SKM-1 (cell line): Measurements from ENCODE around the gene POGLUT3.

ENCODE experiments used
- DNase-seq: peaks from one replicate; lab custom pipeline; 2025; ENCODE audit not compliant: unreplicated experiment; lab: John Stamatoyannopoulos, UW

Gene POGLUT3, protein sequence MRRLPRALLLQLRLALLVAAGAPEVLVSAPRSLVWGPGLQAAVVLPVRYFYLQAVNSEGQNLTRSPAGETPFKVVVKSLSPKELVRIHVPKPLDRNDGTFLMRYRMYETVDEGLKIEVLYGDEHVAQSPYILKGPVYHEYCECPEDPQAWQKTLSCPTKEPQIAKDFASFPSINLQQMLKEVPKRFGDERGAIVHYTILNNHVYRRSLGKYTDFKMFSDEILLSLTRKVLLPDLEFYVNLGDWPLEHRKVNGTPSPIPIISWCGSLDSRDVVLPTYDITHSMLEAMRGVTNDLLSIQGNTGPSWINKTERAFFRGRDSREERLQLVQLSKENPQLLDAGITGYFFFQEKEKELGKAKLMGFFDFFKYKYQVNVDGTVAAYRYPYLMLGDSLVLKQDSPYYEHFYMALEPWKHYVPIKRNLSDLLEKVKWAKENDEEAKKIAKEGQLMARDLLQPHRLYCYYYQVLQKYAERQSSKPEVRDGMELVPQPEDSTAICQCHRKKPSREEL

DNA sequence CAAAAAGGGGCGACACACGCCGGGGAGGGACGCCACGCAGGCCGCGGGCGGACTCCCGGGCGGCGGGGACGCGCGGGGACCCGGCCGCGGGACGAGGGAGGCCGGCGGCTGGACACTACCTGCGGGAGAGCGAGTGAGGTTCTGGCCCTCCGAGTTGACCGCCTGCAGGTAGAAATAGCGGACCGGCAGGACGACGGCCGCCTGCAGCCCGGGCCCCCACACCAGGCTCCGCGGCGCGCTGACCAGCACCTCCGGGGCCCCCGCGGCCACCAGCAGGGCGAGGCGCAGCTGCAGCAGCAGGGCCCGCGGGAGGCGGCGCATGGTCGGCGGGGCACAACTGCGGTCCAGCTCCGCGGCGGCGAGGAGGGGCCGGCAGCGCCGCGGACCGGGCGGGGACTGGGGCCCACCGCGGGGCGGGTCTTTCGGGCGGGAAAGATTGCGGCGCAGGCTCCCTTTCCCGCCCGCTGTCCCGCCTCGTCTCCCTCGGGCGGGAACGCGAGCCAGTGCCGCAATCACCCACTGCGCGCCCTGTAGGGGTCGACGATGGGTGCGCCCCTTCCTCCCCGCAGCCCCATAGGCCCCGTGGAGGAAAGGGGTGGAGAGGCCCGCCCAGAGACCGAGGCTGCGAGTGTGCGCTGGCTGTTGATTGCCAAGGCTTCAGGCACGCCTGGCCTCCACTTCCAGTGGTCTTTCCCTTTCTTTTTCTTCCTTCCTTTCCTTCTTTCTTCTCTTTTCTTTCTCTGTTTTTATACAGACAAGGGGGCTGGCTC, at the start of gene POGLUT3:
TSS of gene POGLUT3 (minus strand) at position 339 of the 770 bp plus-strand sequence. CDS start at position 321, 18 bp downstream.
- DNase-seq, result peak; percentile 52

DNA sequence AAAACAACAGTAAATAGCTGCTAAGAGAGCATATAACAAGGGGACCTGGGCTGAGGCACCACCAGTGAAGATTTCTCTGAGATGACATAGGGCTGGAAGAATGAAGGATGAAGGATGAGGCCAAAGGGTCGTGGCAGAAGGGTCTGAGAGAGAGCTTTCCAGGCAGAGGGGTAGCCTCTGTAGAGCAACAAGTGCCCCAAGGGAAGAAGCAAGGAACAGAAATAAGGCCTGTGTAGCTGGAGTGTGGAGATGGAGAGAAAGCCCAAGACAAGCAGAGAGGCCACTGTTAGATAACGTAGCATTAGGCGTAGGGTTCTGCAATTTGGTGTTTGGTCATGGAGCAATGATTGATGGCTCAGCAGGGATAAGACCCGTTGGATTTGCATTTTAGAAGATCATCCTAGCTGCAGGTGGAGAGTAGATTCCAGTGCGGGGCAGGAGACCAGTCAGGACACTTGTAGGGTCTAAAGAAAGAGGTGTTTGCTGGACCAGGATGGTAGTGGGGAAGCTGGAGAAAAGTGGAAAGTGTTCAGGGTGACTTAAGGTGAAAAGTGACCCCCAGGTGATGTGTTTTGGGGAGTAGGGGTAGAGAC, 47.8 kb upstream of the POGLUT3 start:
- DNase-seq, result no peak

DNA sequence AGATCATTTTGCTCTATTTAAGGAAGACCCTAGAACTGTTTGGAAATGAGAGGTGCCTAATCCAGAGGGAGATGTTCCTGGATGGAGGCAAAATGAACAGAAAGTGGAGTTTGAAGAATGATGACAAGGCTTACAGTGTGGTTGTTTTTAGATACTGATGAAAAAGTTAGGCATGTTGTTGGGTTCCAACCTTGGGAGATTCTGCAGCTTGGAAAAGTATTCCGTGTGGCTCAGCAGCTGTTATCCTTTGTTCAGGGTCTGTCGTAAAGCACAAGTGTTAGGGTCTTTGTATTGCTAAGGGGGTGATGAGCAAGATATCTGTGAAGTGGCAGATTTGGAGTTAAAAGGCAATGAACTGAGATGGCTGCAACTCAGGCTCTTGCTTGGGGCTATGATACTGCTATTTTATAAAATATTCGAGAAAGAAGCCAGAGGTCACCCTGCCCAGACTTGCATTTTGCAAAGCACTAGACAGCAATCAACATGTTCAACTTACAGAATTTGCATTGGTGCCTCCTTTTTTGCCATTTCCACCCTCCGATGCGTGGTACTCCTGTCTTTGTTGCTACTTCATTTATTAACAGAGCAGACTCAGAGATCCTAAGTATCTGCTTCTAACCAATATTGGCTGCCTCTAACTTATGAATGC, 45.3 kb upstream of the POGLUT3 start:
- DNase-seq, result no peak

DNA sequence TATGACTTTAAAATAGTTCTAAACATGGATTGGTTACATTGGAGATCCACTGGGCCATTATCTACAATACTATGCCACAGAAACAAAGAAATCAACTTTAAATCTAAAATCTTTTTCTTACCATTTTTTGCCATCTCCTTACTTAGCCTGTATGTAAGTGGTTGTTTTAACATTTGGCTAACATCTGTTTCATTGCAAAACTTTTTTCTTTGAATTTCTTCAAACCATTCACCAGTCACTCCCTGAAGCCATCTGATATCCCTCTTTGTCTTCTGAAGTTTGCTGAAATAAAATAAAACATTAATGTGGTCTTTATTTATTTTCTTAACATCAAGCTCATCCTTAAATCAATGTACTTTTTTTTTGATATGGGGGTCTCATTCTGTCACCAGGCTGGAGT, 43.3 kb upstream of the POGLUT3 start:
- no peak for DNase-seq

DNA sequence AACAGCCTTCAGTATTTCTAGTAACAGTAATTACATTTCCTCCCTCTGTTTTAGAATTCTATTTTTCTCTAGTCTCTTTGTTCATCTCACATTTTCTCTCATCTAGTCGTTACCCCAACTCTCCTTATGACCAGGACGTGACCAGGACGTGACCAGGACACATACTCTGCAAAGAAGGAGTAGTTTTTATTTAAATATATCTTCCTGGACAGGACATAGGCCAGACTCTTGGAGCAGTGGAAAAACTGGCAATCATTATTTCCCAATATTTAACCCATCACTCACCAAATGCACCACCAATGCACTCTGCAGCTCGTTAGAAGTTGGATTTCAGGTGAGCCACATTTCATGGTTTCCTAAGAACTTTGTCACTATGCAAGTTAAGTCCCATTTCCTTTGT, 40.3 kb upstream of the POGLUT3 start:
- DNase-seq, result no peak

DNA sequence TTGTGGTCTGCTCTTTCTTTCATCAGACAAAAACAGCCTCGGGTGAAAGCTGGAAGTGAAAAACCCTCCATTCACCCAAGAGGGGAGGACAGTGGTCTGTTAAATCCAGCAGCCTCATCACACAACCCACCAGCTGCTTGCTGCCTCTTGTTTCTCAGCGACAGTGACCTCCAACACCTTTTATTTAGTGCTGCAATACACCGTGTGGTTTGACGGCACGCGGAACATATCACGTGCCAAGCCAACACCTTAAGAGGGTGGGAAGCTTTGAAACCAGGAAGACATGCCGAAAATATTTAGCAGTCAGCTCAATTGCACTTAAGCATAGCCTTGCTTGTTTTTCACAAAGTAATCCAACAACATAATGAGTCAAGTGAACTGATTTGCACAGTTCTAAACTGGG, 39.8 kb upstream of the POGLUT3 start:
- DNase-seq, result no peak

DNA sequence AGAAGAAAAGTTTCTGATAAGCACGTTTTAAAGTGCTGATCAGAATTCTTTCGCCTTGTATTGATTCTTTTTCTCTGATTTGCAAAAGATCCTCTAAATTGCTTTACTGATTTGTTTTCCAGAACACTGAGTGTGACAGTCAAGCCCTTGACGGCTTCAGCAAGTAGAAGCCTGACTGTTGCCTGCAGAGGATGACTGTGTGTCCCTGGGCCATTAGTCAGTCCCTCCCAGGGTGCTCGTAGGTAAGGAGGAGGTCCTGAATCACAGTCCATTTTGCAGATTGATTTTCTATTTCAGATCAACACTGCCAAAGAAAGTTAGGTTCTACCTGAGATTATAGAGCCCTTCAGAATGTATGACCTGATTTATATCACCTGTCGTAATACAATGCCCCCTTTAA, 38.6 kb upstream of the POGLUT3 start:
- no peak for DNase-seq

DNA sequence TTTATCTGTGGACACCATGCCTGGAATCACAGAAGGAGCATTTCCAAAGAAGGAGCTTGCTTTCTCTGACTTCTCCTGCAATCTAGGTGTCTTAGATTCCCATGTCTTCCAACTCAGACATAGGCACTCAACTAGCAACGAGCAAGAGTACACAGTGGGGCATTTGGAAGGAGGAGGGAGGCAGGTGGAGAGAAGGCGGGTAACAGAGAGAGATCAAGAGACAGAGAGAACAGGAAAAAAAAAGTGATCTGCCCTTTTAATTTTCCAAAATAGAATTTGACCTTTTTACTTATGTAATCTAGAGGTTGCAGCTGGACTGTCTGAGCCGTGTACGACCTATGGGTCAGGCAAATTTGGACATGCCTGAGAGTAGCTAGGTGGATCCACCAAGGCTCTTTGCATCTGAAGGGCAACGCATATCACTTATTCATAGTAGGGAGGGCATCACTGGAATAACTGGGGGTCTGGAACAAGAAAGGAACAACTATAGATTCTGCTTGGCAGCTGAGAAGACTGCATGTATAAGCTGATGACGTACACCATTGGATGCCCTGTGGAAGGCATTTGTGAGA, 37.3 kb upstream of the POGLUT3 start:
- no peak for DNase-seq

DNA sequence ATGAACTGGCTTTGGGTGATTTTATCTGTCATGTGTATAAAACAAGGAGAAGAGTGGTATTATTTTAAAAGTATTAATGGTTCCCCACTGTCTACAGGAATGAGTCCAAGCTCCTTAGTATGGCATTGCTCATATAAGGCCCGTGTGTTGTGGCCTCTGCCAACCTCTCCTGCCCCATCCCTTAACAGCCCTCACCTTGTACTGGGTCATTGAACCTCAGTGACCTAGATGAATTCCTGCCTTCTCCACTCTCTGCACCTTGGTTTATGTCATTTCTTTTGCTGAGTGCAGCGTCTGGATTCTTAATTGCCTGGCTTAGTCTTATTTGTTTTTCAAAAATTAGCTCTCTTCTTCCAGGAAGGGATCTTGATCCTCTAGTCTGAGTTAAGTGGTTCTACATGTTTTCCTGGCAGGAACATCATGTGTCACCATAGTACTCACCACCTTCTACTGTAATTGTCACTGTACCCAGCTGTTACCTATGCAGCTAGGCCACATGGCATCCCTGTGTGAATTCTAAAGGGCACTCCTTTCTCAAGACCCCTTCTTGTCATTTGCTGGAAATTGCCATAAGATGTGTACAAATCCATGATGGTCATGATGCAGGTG, 36.2 kb upstream of the POGLUT3 start:
- DNase-seq, result no peak

DNA sequence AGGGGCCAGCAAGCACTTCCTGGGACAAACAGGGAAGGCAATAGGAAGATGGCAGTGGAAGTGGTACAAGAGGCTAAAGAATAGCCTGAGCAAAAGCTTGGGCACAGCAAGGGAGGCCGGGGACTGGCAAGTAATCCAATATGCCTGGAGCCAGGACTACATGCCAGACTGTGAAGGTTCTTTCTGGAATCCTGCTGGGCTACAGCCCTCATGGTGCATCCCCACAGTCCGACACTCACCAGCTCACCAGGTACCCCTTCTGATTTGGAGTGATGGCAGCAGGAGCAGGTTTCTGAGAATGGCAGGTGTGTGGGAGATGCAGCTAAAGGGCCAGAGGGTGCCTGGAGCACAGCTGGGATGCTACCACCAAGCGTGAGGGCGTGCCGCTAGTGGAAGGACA, 32.2 kb upstream of the POGLUT3 start:
- no peak for DNase-seq

DNA sequence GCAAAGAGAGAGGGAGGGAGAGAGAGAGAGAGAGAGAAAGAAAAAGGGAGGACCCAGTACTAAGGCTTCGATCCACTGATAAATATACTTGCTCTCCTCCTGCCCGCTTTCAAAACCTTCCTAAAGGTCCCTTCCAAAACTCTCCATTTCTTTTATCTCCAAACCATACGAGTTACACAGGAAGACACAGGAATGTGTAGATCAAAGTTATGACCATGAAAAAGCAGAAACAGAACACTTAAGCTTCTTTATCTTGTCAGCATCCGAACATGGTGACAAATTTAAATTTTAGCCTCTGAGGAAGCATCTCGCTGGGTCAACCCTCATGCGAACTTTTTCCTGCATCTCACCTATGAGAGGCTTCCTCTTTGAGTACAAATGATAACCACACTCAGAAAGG, 29.2 kb upstream of the POGLUT3 start:
- DNase-seq, result no peak

DNA sequence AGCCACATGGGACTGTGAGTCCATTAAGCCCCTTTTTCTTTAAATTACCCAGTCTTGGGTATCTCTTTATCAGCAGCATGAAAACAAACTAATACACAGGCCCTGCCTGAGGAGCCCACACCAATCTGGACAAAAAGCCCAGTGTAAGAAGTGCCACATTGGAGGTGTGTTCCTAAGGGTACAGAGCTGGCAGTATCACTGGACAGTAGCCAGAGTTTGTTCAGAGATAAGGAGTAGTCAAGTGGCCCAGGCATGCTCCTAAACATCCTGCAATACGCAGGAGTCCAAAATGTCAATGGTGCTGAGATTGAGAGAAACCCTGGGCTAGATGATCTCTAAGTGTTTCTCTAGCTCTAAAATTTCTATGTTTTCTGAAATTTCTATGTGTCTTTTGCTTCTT, 27.0 kb upstream of the POGLUT3 start:
- no peak for DNase-seq

DNA sequence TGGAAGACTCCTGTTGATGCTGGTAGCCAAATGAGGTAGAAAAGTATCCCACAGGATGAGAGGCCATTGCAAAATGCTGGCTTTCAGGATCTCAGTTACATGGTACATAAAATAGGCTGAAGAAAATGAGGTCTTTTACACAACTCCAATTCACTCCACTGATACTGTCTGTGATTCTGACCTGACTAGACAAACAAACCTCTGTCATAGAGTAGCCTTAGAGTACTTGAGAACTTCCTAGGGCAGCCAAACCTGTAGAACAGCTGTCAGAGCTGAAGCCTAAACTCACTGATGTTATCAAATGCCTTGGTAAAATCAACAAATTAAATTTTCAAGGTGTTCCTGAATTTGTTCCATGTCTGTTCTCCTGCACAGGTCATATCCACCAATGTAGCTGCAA, 26.2 kb upstream of the POGLUT3 start:
- DNase-seq, result no peak

DNA sequence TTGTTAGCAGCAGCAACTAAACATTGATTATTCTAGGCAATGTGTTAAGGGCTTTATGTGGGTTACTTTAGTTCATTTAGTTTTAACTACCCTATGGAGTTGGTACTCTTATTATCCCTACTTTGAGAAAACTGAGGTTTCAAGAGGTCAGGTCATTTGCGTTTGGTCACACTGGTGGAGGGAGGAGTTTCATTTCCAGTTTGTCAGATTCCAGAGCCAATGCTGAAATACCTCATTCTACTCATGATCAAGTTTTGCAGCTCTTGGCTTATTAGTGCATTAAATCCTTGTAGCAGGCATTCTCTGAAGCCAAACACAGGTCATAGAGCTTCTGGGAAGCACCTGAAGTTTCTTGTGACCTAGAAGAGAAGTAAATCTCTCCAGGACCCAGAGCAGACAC, 24.1 kb upstream of the POGLUT3 start:
- no peak for DNase-seq

DNA sequence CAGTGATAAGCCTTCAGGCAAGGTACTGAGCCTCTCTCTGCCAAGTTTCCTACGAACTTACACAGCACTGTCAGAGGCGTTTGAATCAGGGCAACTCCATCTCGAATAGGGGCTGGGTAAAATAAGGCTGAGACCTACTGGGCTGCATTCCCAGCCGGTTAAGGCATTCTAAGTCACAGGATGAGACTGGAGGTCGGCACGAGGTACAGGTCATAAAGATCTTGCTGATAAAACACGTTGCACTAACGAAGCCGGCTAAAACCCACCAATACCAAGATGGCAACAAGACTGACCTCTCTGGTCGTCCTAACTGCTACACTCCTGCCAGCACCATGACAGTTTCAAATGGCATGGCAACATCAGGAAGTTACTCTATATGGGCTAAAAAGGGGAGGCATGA, 20.4 kb upstream of the POGLUT3 start:
- DNase-seq, result no peak

DNA sequence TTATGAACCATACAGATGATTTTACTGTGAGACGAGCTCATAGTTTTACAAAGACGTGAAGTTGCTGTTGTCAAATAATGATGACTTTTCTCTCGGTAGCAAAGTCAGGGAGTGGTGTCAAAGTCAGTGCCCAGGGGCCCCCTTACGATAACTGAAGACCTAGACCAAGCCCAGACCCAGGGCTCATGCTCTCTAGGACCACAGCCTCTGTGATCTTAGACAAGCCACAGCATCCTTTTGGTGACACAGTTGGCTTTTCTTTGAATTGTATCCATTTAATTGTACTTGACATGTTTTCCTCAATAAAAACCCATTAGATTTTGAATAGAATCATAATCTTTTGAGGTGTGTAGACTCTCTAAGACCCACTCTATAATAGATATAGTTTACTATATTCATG, 17.9 kb upstream of the POGLUT3 start:
- DNase-seq, result no peak

DNA sequence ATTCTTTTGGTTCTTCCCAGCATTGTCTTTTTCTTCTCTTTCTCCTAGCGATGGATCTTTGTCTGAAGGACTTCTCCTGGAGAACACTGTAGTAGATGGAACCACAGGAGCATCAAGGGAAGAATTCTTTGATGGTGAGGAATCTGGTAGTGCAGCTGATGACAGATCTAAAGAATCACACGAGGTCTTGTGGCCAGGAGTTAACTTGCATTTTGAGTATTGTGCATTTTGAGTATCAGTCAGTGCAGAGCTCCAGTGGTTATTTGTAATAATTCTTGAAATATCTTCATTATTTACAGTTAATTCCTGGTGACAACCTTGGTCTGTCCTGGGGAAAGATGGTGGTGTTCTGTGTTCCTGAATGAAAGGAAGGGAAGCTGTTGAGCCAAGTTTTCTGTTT, 14.5 kb upstream of the POGLUT3 start:
- no peak for DNase-seq

DNA sequence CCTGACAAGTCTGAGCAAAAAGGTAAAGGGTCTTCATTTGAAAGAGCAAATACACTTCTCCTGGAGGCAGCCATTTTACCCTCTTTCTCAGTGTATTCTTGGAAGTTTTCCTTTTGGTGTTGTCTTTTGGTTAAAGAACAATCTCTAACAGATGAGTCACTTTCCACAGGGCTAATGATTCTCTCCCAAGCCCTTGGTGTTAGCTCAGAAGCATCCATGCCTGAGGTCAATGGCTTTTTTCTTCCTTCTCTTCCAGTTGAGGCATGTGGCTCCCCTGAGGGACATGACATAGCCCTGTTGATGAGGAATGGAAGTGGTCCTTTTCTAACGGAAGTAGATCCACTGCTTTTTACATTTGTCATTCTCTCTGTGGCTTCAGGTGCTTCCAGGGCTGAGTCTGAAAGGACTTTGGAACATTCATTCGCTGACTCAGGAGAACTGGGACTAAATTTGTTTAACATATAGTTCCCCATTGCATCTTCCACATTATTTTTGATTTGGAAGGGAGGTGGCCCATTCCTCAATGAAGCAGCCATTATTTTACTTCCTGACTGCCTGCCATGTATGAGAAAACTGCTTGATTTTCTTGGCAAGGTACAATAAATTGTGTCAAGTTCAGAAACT, 13.8 kb upstream of the POGLUT3 start:
- no peak for DNase-seq

DNA sequence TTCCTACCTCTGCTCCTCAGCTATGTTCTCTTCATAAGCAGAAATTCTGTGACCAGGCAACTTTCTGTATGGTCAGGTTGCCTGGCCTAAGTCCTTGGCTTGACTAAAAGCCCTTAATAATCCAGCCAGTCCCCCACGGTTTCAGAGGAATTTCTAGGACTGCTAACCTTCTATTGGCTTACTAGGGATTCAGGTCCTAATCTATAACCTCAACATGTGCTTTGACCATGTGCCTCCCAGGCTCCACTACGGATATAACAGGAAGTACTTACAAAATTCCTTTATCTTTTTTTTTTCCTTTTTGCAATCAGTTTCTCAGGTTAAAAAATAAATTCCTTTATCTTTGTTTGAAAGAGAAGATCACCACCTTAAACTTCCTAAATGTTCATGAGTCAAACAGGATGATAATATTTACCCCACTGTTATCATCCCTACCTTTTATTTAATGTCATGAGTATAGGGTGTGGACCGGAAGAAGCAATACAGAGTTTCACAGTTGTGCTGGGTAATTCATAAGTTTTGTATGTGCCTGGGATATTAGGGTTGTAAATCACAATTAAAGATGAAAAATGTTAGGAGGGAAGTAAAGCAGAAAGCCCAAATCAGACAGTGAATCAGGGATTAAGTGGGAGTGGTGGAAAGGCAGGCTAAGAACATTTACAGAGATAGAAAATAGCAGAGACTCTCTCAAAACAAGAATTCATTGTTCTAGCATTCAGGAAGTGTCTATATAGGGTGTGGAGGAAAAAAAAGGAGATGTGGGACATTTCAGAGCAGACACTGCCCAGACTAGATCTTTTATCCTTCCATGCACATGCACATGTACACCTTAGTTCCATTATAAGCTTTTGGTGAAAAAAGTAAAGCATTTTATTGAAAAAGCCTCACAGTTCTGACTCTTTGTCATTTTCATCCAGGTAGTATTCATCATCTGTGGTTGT, 10.7 kb upstream of the POGLUT3 start:
- DNase-seq, result no peak
